GM18873 (cell line): ENCODE measurements around the gene CWC27.
"Not testable (repeated sequence)": the region's sequence is repeated elsewhere in the genome, so short reads cannot be mapped to it uniquely, and the experiment has no call there.

Source experiments
- ATAC-seq: cut with Tn5 transposase; IDR thresholded peaks from one replicate; pipeline ENCODE4 v1.9.1; 2021; ENCODE audit warnings: mild to moderate bottlenecking, moderate library complexity, moderate number of reproducible peaks; ENCODE audit not compliant: unreplicated experiment, low FRiP score

Gene CWC27

DNA sequence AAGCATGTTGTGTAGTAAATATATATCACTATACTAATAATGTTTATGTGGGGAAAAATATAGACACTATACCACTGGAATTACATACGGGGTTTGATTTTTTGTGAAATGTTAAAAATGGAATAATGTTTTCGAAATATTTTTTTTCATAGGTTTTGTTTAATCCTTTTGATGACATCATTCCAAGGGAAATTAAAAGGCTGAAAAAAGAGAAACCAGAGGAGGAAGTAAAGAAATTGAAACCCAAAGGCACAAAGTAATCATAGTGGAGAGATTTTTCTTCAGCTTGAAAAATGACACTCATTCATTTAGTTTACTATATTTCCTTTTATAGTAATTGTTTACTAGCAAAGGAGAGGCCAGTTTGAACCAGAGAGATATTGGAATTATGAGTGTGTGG is 17.6 kb downstream of the CWC27 start:
- no peak for ATAC-seq

DNA sequence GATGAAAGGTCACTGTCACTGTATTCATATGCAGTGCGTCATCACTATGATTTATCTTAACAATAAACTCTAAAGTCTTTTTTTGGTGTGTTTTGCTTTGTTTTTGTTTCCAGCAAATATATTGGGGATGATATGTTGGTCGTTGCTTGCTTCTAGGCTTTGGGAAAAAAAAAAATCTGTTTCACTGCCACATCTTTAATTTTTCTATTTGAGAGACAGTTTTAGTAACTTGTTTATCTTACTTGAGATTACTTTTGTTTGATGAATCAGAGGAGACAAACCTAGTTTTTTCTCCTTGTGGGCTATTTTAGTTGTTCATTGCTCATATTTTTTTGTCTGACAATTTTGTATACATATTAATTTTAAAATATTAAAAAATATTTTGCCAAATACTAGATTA is 19.4 kb downstream of the CWC27 start:
- no peak for ATAC-seq

DNA sequence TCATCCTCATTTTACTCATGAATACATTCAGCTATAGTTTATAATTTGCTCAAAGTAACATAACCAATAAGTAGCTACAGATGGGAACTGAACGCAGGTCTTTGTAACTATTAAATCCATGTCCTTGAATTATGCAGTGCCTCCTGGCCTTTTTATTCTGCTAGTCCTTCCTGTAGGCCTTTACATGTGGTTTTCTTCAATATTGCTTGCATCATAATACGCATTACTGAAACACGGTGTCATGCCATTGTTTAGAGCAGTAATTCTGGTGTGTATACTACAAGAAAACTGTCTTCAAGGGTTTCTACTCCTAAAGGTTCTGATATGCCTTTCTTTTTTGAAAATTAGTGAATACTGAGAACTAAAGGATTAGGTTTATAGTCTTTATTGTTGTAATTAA is 20.7 kb downstream of the CWC27 start:
- no peak for ATAC-seq

DNA sequence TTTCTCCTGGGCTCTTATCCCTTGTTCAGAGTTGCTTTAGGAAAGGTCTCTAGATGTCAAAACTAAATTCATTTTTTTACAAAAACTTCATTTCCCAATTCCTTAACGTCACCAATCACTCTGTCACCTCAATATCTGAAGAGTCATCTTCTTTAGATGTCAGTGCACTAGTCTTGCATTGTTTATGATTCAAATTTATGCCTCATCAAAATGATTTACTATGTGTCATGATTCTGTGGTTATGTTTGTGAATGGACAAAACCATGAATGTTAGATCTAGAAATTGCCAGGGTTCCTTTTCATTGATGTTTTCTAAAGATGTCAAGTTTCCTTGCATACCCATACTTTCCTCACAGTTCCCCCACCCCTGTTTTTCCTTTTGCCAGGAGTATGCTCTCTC is 21.5 kb downstream of the CWC27 start:
- no peak for ATAC-seq

DNA sequence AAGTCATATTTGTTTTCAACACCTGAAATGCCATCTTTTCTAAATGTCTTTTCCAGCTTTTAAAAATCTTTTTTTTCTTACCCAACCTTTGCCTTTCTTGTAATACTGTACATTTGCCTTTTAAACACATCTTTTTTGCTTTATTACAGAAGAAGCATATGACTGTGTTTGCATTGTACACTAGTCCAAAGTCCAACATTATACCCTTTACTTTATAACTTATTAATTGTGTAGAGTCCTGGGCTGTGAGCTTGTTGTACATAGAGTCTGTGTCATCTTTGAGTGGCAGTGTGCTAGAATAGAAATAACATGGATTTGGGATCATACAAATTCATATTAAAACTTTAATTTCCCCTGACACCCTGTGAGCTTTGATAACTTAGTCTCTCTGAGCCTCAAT is 23.7 kb downstream of the CWC27 start:
- no peak for ATAC-seq

DNA sequence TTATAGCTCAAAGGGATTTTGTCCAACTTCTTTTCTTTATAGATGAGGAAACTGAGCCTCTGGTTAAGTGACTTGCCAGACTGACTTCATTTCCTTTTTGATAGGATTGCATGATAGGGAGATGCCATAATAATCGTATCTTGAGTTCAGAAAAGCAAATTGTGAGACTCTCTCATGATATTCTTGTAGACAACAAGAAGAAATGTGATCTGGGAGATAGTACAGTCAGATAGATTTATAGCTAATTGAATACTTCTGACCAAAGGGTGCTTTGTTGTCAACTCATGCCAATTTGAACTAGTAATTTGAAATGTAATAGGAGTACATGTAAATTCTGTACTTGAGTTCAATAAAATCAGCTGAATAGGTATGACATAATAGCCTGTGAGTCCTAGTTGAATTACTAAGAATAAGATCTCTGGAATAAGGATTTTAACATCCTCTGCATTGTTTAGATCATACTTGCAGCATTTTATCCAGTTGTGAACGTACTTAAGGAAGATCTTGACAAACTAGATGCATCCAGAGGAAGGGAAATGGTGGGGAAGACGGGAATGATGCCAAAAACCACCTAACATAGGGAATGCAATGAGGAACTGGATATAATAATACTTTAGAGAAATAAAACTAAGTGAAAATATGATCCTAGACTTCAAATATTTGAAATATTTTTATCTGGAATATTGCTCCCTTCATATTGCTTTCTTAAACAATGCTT is 25.5 kb downstream of the CWC27 start:
- no peak for ATAC-seq

DNA sequence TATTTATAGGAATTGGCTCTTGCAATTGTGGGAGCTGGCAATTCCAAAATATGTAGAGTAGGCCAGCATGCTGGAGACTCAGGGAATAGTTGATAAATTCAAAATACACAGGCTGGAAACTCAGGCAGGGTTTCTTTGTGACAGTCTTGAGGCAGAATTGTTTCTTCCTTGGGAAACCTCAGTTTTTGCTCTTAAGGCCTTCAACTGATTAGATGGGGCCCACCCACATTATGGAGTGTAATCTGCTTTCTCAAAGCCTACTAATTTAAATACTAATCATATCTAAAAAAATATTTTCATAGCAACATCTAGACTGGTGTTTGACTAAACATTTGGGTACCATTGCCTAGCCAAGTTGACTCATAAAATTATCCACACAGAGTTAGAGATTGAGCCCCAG is 27.6 kb downstream of the CWC27 start:
- ATAC-seq = no peak

DNA sequence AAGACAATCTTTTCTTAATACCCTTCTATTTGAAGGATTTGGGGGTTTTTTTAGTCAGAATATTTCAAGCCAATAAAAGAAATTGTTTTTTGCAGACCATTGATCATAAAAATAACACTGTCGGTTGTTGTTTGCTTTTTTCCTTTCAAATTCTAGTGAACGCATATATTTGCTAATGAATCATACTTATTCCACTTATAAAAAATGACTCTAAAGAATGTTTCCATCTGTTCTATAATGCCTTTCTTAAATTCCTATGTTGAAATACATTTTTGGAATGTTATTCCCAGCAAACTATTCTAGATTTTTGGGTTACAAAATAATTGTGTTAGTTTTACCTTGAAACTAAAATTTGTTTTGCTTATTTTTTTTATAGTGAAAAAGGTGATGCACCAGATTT is 32.2 kb downstream of the CWC27 start:
- ATAC-seq = no peak

DNA sequence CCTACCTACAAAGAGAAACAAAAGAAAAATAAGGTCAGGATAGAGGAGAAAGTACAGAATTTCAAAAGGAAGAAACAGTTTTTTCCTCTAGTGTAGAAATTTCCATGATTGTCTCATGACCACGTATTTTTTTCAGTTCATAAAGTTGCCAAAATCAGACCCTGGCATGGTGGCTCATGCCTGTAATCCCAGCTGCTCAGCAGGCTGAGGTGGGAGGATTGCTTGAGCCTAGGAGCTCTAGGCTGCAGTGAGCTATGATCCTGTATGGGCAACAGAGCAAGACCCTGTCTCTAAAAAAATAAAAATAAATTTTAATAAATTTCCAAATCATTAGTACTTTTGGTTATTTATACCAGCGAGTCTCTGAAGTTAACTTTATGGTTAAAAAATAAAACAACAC is 37.8 kb downstream of the CWC27 start:
- no peak for ATAC-seq

DNA sequence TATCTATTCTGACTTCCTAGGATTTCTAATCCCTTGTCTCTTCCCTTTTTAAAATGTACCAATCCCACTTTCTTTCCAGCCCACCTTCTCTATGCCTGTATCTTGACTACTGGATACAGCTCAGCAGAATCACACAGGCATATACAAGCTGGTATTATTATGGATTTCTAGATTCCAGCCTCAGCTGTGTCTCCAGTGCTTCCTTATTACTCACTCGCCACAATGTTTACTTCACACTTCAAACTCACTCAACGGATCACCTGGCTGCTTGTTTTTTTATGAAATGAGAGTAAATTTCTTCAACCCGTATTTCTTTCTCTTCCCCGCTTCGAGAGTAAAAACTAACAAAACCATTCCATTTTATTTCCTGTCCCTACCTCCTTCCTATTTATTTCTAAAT is 38.8 kb downstream of the CWC27 start:
- ATAC-seq = no peak

DNA sequence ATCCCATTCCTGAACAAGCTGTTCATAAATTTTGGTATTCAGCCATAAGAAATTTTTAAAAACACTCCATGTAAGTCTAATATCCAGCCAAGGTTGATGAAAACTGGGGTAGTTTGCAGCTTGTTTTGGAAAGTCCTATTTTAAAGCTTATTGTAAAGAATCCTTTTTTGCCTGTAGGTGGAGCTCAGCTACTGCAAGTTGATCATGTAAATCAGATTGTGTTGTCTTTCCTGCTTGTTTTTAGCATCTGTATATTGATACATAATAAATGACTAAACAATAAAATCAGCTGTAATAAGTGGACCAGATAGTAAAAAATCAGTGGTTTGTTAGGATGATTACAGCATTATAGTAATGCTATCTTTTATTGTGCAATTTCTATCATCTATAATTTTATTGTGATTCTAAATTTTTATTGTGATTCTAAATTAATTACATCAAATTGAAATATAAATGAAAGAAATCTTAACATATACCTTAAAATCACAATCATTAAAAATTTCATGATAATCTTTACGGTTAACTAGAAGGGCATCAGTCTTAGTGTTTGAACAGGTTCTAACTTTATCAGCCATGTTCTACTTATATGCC is 42.4 kb downstream of the CWC27 start:
- peak; percentile 32 for ATAC-seq

DNA sequence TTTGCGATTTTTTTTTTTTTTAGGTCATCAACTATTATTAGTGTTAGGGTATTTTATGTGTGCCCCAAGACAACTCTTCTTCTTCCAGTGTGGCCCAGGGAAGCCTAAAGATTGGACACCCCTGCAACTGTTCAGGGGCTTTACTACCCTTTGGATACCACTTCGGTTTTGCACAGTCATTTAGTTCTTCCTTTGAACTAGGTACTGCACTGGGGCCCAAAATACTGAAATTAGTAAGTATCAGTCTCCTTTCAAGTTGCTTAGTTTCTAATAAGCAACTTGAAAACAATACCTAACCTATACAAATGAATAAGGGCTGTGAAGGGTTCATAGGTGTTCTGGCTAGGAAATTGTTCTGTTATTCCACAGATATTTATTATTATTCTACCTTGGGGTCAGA is 45.3 kb downstream of the CWC27 start:
- ATAC-seq = peak; percentile 99

DNA sequence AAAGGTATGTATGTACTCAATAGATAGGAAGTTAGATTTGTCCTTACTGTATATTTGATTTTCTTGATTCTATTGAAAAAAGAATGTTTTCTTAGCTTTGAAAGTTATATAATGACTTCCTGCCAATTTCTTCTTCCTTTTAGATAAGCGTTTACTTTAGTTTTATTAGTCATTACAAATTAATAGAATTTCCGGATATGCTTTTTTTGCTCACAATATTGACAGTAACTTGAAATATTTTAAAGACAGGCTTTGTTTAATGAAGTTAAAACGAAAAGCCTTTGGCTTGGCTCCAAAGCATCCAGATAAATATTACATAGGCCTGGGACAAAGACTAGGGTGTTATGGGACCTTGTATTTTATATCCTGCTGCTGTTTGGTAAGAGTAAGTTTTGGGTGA is 49.5 kb downstream of the CWC27 start:
- no peak for ATAC-seq

DNA sequence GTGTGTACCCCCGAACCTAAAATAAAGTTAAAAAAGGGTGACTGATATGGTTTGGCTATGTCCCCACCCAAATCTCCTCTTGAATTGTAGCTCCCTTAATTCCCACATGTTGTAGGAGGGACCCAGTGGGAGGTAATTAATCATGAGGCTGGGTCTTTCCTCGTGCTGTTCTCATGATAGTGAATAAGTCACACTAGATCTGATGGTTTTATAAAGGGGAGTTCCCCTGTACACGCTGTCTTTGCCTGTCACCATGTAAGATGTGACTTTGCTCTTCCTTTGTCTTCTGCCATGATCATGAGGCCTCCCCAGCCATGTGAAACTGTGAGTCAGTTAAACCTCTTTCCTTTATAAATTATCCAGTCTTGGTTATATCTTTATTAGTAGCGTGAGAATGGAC is 50.6 kb downstream of the CWC27 start:
- ATAC-seq = not testable (repeated sequence)

DNA sequence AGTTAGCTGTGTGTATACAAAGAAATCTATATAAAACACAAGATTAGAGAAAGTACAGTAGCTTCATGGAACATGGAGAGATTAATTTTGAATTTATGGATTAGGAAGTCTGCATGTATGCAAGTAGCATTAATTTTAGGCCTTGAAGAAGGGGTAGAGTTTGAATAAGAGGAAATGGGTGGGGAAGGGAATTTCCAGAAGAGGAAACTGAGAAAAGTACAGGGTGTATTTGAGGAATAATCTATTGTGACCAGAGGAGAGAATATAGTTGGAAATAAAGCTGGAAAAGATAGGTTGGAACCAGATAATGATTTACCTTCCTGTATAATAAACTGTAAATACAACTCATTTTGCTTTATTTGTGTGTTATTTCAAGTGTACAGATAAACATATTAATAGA is 53.6 kb downstream of the CWC27 start:
- ATAC-seq = no peak

DNA sequence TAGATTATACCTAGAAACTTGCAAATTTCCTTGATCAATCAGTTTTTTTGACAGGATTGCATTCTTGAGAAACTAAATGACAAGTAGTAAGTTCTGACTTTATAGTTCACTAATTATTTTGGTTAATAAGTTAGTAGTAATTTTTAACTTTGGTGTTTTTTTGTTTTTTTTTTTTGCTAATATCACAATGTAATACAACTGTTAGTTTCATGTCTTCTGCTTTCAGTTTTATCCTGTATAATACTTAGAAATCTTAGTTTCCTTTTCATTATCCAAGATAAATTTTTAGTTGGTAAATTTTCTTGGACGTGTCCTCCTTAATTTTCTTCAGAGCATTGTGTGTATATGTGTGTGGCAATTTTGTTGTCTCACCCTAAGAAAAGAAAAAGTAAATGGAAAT is 57.8 kb downstream of the CWC27 start:
- no peak for ATAC-seq

DNA sequence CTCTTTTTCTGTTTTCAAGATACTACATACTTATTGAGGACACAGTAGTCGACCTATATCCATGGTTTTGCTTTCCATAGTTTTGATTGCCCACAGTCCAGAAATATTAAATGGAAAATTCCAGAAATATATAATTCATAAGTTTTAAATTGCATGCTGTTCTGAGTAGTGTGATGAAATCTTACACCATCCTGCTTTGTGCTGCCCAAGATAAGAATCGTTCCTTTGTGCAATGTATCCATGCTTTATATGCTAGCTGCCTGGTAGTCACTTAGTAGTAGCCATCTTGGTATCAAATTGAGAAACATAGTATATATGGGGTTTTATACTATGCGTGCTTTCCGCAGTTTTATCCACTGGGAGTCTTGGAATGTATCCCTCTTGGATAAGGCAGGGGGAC is 59.0 kb downstream of the CWC27 start:
- no peak for ATAC-seq

DNA sequence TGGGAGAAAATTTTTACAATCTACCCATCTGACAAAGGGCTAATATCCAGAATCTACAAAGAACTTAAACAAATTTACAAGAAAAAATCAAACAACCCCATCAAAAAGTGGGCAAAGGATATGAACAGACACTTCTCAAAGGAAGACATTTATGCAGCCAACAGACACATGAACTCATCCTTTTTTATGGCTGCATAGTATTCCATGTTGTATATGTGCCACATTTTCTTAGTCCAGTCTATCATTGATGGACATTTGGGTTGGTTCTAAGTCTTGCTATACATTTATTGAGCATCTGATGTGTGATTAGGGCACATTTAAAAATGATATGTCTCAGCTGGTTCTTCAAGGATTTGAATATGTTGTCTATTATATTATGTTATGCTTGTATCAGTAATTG is 61.9 kb downstream of the CWC27 start:
- not testable (repeated sequence) for ATAC-seq

DNA sequence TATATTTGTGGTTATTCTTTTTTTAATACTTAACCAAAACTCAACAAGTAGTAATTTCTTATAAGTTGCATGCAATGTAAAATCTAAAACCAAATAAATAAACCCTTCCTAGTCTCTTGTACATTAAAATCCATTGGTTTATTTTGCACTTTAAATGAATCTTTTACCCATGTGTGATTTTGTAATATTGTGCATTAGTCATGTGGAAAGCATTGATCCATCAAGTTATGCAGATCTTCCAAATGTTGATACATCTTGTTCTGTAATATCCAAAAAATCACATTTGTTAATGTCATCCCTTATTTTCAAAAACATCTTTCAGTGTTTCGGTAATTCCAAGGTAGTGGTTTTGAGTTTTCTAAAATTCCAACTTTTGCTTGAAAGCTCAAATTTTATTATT is 63.3 kb downstream of the CWC27 start:
- ATAC-seq = no peak

DNA sequence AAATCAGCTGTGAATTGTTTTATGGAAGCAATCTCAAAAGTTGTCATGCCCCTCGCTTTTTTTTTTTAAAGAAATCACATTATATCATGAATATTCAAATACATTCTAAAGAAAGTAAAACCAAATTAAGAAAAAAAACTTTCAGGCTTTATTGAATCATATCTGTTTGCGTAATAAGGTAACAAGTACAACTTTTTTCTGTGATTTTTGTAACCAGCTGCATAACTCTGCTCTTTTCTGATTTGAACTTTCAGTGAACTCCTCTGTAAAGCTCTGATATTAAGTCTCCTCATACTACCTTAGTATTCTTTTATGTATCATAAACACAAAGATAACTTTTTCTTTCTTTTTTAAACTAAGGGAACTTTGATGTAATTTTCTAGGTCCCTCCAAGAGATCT is 65.3 kb downstream of the CWC27 start:
- ATAC-seq = no peak

DNA sequence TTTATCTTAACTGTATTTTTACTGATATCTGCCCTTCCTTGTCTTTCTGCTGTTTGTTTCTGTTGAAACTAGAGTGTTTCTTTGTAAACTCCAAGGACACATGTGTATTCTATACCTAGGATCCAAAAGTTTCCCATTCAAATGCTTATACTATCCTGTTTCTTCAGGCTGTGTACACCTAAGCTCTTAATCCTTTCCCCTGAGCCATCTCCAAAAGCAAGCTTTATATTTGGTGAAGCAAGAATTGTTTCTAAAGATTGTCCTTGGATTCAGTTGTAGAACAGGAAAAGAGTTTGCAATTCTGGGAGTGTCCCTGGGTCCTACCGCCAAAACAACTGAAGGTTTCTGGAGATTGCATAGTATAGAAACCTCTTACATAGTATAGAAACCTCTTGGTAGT is 65.9 kb downstream of the CWC27 start:
- ATAC-seq = no peak

DNA sequence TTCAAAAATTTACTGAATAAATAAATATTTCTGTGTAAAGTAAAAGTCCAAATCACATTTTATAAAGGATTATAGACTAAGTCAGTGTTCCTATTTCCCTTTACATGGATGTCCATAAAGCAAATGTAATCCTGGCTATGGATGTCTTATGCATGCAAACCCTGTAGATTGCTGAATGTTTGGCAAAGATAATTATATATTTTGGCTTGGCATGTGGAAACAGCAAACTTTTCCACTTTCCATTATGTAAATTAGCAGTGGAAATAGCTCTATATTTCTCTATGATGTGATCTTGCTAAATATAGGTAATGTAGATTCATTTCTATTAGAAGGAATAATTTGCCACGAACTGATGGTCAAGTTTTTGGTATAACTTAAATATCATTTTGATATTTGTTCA is 66.5 kb downstream of the CWC27 start:
- ATAC-seq = no peak
